ENCODE results near the gene TWF2.

DNA sequence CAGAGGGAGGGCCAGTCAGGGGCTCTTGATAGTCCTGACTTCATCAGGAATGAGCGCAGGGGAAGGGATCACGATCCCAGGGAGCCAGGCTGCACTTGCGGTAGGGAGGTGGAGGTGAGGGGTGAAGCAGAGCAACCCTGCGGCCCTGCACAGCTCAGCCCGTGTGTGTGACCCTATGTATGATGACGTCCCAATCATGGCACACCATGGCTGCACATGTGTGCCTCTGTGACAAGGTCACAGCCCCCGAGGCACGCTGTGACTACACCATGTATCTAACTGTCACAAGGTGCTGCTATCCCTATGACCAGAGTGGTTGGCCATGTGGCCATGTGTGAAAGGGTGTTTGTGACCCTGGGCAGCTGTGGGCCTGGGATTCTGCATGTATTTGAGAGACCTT is 54.3 kb downstream of the TWF2 start:
- TF ChIP-seq, protein P1, sequence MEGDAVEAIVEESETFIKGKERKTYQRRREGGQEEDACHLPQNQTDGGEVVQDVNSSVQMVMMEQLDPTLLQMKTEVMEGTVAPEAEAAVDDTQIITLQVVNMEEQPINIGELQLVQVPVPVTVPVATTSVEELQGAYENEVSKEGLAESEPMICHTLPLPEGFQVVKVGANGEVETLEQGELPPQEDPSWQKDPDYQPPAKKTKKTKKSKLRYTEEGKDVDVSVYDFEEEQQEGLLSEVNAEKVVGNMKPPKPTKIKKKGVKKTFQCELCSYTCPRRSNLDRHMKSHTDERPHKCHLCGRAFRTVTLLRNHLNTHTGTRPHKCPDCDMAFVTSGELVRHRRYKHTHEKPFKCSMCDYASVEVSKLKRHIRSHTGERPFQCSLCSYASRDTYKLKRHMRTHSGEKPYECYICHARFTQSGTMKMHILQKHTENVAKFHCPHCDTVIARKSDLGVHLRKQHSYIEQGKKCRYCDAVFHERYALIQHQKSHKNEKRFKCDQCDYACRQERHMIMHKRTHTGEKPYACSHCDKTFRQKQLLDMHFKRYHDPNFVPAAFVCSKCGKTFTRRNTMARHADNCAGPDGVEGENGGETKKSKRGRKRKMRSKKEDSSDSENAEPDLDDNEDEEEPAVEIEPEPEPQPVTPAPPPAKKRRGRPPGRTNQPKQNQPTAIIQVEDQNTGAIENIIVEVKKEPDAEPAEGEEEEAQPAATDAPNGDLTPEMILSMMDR (IDR thresholded peaks at IDR 0.05): no peak
- no peak for TF ChIP-seq POLR2A (IDR thresholded peaks at IDR 0.05)

Data from adrenal gland (tissue), 5 donors.